Inferior parietal cortex (tissue), 1 donor: ENCODE data around the gene PLEKHN1.
"Not testable (repeated sequence)": the region's sequence is repeated elsewhere in the genome, so short reads cannot be mapped to it uniquely, and the experiment has no call there.

Source experiments
- DNase-seq: peaks from one replicate; pipeline ENCODE4 v3.0.0-alpha.2; 2016; ENCODE audit errors: extremely low spot score

The PLEKHN1 gene

DNA sequence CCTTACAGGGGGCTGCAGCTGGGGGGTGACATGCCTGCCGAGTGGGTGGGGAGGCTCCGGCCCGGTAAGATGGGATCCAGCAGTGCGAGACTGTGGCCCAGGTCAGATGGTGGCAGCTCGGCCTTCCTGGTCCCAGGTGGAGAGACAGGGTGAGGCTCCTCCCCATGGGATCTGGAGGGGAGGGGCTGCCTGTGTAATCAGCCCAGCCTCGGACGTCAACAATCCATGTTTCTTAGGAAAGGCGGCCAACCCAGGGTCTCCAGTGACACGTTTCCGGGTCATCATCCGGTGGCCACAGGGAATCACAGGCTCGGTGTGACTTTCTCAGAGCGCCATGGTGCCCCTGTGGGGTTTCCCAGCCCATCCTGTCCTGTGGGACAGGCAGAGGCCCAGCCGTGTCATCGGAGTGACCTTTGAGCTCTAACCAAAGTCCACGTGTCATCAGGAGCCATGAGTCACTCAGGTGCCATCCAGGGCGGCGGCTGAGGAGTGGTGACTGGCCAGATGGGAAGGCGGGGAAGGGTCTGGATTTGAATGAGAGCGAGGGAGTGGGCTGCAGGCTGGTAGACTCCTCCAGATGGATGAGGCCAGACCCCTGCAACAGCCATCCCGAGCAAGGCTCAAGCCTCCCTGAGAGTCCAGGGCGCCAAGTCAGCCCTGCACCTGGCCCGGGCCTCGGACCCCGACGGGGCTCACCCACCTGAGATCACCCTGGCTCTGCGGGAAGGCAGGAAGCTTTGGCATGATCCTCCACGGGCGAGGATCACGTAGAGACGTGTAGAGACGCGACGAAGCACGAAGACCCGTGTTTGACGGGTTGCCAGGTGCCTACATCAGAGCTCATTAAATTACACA is 40.2 kb downstream of the PLEKHN1 start:
- DNase-seq = no peak

DNA sequence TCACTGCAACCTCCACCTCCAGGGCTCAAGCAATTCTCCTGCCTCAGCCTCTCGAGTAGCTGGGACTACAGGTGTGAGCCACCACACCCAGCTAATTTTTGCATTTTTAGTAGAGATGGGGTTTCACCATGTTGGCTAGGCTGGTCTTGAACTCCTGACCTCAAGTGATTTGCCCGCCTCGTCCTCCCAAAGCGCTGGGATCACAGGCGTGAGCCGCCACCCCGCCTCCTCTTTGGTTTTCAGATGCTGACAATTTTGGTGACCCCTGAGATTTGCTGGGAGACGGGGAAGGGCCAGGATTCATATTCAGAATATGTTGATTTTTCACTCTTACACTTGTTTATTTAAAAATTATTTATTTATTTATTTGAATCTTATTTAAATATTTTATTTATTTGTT is 43.8 kb downstream of the PLEKHN1 start:
- DNase-seq = not testable (repeated sequence)

DNA sequence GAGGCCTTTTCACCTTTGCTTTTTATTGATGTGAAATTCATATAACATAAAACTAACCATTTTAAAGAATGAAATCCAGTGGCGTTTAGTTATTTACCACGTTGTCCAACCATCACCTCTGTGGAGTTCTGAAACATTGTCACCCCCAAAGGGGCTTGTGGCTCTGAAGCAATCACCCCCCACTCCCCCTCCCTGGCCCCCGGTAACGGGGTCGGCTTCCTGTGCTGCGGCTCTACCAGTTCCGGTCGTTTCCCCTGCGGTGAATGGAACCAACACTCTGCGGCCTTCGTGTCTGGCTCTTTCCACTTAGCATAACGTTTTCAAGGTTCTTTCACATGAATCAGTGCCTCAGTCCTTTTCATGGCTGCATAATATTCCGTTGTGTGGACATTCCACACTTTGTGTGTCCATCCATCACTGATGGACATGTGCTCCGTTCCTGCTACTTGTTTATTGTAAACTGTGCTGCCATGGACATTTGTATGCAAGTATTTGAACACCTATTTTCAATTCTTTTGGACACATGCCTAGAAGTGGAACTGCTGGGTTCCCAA is 45.2 kb downstream of the PLEKHN1 start:
- no peak for DNase-seq

DNA sequence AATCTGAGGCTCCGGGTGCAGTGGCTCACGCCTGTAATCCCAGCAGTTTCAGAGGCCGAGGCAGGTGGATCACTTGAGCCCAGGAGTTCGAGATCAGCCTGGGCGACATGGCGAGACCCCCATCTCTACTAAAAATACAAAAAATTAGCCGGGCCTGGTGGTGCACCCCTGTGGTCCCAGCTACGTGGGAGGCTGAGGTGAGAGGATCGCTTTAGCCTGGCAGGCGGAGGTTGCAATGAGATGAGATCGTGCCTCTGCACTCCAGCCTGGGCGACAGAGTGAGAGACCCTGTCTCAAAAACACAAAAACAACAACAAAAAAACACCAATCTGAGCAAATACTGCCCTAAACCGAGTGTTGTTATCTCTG is 46.4 kb downstream of the PLEKHN1 start:
- not testable (repeated sequence) for DNase-seq

DNA sequence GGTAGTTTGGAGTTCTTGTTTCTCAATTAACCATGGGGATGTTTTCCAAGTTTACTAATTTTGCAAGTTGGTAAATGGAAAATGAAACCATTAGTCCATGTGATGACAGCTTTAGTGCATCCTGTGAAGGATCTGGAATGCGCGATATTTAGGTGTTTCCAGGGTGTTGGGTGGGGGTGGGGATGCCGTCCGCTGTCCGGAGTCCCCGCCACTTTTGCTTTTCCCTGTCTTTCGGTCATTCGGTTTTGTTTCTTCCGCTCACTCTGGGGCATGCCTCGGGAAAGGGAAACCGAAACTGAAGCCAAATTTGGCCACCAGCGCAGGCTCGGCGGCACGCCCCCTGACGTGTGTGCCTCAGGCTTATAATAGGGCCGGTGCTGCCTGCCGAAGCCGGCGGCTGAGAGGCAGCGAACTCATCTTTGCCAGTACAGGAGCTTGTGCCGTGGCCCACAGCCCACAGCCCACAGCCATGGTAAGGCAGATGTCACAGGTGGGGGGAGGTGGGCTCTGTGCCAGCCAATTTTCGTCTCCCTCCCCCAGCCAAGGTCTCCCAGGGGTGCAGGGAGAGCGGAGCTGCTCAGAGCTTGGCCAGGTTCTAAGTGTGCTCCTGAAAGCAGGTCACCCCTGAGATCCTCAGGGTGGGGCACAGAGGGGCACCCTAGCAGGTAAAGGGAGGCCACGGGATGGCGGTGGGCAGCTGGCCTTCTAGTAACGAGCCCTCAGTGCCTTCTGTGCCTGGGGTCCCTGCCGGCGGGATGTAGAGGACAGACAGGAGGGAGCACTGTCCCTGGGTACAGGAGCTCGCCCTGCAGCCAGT is 47.0 kb downstream of the PLEKHN1 start, which contains the start of gene ISG15:
Gene ISG15, plus strand, starts transcription at position 393 of the 817 bp plus-strand sequence. Its CDS starts 77 bp downstream, at position 470.
- peak; percentile 67 for DNase-seq

DNA sequence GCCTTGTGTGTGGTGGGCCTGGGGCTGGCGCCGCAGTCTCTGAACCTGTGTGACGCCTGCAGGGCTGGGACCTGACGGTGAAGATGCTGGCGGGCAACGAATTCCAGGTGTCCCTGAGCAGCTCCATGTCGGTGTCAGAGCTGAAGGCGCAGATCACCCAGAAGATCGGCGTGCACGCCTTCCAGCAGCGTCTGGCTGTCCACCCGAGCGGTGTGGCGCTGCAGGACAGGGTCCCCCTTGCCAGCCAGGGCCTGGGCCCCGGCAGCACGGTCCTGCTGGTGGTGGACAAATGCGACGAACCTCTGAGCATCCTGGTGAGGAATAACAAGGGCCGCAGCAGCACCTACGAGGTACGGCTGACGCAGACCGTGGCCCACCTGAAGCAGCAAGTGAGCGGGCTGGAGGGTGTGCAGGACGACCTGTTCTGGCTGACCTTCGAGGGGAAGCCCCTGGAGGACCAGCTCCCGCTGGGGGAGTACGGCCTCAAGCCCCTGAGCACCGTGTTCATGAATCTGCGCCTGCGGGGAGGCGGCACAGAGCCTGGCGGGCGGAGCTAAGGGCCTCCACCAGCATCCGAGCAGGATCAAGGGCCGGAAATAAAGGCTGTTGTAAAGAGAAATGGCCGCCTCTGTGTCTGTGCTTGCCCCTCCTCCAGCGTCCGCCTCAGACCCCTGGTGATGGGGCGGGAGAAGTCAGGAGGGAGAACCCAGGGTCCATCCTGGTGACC is 47.8 kb downstream of the PLEKHN1 start:
- no peak for DNase-seq

DNA sequence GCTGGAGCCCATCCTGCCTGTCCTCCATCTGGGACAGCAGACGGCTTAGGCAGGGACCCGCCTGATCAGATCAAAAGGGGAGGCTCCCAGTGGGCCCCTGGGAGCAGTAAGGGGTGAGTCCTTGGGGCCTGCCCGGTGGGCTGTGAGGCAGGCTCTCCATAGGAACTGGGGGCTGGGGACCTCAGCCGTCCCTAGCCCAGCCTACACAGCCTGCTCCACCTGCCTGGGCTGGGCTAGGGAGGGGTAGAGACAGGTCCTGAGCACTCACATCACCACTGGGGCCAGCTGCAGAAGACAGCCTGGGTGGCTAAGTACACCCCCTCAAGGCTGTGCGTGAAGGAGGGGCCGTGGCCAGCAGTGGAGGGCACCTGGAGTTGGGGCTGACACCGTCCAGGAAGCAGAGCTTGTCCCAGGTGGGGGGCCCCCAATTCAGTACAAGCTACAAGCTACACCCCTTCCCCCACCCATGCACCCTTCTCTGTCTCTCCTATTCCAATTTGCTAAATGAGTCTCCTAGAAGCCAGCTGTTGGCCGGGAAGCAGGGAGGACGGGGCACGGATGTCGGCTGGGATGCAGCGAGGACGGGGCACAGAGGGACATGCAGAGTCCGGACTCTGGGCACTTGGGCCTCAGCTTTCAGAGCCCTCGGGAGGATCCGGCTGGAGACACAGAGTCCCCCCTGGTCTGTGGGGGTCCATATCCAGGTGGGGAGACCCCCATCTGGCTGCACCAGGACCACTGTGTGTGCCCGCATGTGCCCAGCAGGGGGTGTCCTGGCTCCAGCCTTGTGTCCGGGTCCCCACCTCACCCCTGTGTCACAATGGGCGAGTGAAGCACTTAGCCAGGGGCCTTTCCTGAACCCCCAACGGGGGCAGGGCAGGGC is 48.8 kb downstream of the PLEKHN1 start:
- DNase-seq = no peak

DNA sequence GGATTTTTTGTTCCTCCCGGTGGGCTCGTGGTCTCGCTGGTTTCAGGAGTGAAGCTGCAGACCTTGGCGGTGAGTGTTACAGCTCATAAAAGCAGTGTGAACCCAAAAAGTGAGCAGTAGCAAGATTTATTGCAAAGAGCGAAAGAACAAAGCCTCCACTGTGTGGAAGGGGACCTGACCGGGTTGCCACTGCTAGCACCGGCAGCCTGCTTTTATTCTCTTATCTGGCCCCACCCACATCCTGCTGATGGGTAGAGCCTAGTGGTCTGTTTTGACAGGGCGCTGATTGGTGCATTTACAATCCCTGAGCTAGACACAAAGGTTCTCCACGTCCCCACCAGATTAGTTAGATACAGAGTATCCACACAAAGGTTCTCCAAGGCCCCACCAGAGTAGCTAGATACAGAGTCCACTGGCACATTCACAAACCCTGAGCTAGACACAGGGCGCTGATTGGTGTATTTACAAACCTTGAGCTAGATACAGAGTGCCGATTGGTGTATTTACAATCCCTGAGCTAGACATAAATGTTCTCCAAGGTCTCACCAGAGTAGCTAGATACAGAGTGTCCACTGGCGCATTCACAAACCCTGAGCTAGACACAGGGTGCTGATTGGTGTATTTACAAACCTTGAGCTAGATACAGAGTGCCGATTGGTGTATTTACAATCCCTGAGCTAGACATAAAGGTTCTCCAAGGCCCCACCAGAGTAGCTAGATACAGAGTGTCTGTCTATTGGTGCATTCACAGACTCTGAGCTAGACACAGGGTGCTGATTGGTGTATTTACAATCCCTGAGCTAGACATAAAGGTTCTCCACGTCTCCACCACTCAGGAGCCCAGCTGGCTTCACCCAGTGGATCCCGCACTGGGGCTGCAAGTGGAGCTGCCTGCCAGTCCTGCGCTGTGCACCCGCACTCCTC is 51.4 kb downstream of the PLEKHN1 start:
- not testable (repeated sequence) for DNase-seq

DNA sequence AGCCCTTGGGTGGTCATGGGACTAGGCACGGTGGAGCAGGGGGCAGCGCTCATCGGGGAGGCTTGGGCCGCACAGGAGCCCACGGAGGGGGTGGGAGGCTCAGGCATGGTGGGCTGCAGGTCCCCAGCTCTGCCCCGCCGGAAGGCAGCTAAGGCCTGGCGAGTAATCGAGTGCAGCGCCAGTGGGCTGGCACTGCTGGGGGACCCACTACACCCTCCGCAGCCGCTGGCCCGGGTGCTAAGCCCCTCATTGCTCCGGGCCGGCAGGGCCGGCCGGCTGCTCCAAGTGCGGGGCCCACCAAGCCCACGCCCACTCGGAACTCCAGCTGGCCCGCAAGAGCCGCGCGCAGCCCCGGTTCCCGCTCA is 52.0 kb downstream of the PLEKHN1 start:
- not testable (repeated sequence) for DNase-seq

DNA sequence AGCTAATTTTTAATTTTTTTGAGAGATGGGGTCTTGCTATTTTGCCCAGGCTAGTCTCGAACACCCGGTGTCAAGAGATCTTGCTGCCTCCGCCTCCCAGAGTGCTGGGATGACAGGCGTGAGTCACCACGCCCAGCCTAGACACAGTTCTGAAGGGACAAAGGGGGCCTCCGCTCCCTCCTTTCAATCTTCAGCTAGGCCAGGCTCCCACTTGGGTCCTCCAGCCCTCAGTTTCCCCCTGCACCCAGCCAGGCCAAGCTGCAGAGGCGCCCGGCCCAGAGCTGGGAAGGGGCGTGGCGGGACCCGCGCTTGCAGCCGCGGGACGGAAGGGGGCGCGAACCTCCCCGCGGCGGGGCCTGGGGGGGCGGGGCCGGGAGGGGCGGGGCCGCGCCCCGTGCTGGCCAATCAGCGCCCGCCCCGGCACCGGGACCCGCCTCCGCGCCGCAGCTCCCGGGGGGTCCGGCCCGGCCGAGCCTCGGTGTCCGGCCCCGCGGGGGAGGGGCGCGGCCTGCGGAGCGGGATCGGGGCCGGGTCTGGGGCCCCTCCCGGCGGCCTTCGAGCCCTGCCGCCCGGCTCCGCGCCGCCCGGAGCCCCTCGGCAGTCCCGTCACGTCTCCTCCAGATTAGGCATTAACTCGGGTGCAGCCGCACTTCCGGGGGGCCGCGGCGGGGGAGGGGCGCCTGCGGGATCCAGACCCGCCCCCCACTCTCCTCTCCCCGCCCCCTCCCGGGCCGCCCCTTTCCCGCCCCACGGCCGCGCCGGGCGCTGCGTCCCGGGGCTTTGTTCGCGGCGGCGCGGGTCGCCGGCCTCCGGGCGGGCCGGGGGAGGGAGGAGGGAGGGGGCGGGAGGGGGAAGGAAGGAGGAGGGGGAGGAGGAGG is 53.1 kb downstream of the PLEKHN1 start:
- peak; percentile 72 for DNase-seq

DNA sequence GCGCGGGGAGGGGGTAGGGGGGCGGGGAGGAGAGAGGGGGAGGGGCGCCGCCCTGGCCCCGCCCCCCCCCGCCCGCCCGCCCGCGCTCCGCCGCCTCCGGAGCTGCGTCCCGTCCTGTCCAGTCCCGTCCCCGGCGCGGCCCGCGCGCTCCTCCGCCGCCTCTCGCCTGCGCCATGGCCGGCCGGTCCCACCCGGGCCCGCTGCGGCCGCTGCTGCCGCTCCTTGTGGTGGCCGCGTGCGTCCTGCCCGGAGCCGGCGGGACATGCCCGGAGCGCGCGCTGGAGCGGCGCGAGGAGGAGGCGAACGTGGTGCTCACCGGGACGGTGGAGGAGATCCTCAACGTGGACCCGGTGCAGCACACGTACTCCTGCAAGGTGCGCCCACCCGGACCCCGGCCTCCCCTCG is 53.7 kb downstream of the PLEKHN1 start, which contains the start of gene AGRN:
Gene AGRN, plus strand, starts transcription at position 121 of the 405 bp plus-strand sequence. Its CDS starts 53 bp downstream, at position 174.
- DNase-seq = no peak

DNA sequence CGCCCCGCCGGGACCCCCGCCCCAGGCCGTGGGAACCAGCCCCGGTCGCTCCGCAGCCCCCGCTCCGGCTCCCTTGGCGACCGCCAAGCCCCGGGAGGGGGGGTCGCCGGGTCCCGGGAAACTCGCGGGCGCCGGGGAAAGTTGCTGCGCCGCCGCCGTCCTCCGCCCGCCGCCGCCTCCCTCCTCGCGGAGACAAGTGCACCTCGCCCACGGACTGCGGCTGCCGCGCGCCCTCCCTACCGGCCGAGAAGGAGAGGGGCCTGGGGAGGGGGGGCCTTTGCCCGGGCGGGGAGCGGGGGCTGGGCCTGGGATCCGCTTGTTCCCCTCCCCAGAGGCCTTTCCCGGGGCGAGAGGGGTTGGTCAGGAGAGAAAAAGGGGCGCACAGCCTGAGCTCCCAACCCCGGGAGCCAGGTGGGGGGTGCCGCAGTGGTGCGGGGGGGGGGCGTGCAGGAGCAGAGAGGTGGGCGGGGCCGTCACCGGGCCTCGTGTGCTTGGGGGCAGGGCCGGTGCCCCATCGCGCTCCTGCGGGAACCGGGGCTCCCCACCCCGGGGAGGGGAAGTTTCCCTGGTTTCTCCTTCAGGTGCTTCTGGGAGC is 54.2 kb downstream of the PLEKHN1 start:
- no peak for DNase-seq

DNA sequence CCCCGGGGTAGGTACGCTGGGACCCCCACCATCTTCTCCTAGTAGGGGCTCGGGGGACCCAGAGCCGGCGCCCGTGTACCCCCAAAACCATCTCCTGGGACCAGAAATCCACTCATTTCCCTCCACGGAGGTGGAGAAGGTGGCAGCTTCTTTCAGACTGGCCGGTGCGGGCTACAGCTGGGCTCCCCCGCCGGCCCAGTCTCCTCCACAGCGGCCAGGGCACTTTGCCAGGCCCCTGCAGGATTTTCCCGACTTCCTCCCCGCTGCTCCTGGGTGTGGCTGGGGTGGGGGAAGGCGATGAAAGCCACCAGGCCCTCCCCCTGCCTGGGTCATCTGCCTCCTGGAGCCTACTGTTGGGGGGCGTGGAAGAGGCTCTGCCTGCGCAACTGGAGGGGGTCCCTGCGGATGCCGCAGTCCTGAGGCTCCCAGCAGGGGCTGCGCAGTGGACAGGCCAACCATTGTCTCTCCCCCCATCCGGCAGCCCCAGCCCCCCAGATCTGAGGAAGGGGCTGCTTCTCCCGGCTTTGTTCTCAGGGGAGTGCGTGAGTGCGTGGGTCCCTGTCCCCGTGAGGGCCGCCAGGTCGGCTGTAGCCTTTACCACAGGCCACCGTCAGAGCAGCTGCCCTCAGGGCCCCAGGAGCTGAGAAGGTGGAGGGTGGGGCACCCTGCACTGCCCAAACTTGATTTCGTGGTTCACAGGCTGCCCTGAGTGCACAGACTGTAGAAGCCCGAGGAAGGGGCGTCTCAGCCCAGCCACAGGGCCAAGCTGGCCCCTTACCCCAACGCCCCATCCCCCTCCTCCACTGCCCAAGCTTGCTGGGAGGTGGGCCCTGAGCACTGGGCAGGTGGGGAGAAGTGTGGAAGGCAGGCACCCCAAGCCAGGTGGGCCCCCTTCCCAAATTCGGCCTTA is 55.0 kb downstream of the PLEKHN1 start:
- DNase-seq = no peak

DNA sequence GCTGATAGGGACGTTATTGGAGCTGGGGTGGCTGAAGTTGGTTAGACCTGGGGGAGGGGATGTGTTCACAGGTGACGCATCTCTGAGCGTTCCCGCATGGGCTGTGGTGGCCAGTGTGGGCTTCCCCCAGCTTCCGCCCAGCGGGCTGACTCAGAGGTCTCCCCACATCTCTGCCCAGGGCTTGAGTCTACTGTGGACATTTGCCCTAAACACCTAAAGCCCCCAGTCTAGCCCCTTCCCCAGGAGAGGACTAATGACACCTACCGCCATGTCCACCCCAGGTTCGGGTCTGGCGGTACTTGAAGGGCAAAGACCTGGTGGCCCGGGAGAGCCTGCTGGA is 55.6 kb downstream of the PLEKHN1 start:
- no peak for DNase-seq

DNA sequence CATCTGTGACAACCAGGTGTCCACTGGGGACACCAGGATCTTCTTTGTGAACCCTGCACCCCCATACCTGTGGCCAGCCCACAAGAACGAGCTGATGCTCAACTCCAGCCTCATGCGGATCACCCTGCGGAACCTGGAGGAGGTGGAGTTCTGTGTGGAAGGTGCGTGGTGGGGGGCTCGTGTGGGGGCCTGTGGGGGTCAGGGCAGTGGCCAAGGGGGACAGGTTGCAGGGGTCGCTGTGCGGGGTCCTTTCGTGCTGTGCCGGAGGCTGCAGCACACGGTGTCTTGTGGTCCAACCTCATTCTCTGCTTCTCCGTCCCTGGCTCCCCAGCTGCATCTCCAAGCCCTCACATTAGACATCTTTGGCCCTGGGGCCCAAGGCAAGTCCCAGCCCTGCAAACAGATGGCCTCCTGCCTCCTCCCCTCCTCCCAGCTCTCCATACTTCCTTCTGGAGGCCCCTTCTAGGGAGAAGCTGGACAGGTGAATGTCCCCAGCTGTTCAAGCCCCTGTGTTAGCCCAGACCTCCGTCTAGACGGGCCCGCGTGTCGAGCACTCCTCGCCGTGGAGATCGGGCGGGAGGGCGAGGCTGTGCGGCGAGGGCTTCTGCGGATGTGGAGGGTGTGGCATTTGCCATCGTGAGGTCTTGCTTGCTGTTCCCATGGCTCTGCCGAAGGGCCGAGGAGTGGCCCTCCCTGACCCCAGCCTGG is 56.2 kb downstream of the PLEKHN1 start:
- no peak for DNase-seq

DNA sequence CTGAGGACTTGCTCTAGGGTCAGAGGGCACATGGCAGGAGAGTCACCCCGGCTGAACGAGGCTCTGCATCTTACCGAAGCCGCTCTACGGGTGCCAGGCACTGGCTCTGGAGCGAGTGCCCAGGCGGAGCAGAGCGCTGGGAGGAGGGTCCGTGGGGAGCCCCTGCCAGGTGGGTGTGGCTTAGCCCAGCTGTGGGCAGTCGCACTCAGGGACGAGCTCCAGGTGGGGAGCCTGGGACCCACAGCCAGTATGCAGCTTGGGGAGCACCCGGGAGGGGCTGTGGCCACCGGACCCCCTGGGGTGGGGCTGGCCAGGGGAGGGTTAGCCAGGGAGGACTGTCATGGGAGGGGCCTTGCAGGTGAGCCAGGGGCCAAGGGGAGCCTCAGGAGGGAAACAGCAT is 57.4 kb downstream of the PLEKHN1 start:
- no peak for DNase-seq
